ENCODE results near the gene ANKRD52. TPM values are rescaled to one million over a fixed set of nuclear protein-coding genes. Genes with fewer than 3 reads are reported as not detected.

Gene ANKRD52
- polyA plus RNA-seq, 1 donor (not counting 4 experiments of a cell fraction or from before 2014, with no cell fraction given): 14.0 TPM

- no peak overlapping the region for H3K4me3 ChIP-seq (ENCODE audit: control insufficient read depth in 2 of 3, extremely low read depth in 1 of 3, insufficient read depth in 2 of 3, low read depth in 1 of 3, low read length in 3 of 3)
- H3K79me2 ChIP-seq (ENCODE audit: control insufficient read depth, insufficient read depth, low read length): no peaks in the 10 kb centered on the region
- H3K27me3 ChIP-seq (ENCODE audit: control insufficient read depth, extremely low read depth, insufficient read depth, low read length): no peaks in the 10 kb centered on the region
- peaks cover 11% of the 10 kb centered on the region for H3K4me1 ChIP-seq (ENCODE audit: control insufficient read depth, extremely low read depth, insufficient read depth, low read length)
- FAIRE-seq (no peak), DNase-seq (ENCODE audit: low read depth, low spot score) (no peak)
- no peak for TF ChIP-seq CTCF (optimal IDR thresholded peaks at IDR 0.05 in 1 of 3, IDR thresholded peaks at IDR 0.05 in 1 of 3, conservative IDR thresholded peaks at IDR 0.05 in 1 of 3; ENCODE audit: extremely low read depth in 1 of 3, insufficient read depth in 2 of 3, low read length in 3 of 3)
- no peak for TF ChIP-seq EZH2 (IDR thresholded peaks at IDR 0.05; ENCODE audit: low read length)
- no peak overlapping the region for H3K27ac ChIP-seq (ENCODE audit: control insufficient read depth, insufficient read depth, low read length)
- peaks cover 12 to 16% of the 10 kb centered on the region in 2 experiments for H3K36me3 ChIP-seq (ENCODE audit: control insufficient read depth in 2 of 2, extremely low read depth in 1 of 2, insufficient read depth in 2 of 2, low read length in 2 of 2)
- H2AFZ ChIP-seq (ENCODE audit: control insufficient read depth, low read length): no peak overlapping the region
- no peaks in the 10 kb centered on the region for H4K20me1 ChIP-seq (ENCODE audit: control insufficient read depth, extremely low read depth, insufficient read depth, low read length)
- dilution Hi-C loops (cut with MboI; ENCODE audit: extremely low pct_ligation_motif_present, low sequenced_read_pairs): no loop called here
- no peaks in the 10 kb centered on the region for H3K9me3 ChIP-seq (ENCODE audit: control insufficient read depth, low read depth, low read length)
- H3K9ac ChIP-seq (ENCODE audit: control insufficient read depth, extremely low read depth, insufficient read depth, low read length): no peak overlapping the region
- H3K4me2 ChIP-seq (ENCODE audit: control insufficient read depth, extremely low read depth, insufficient read depth, low read depth, low read length): no peak overlapping the region
- no peaks in the 10 kb centered on the region for H3K9me1 ChIP-seq (ENCODE audit: control insufficient read depth, extremely low read depth, insufficient read depth, low read length)
These were observed 46.8 kb upstream of the ANKRD52 start for GRCh38 chr12:56304872-56305590.

- Histone ChIP-seq H3K4me3 (ENCODE audit: control insufficient read depth in 2 of 3, extremely low read depth in 1 of 3, insufficient read depth in 2 of 3, low read depth in 1 of 3, low read length in 3 of 3) (no peak overlapping the region), H3K36me3 (ENCODE audit: control insufficient read depth in 2 of 2, extremely low read depth in 1 of 2, insufficient read depth in 2 of 2, low read length in 2 of 2) (peaks cover 8 to 13% of the 10 kb centered on the region in 2 experiments), H3K27ac (ENCODE audit: control insufficient read depth, insufficient read depth, low read length) (no peak overlapping the region), H2AFZ (ENCODE audit: control insufficient read depth, low read length) (no peak overlapping the region), H3K9me3 (ENCODE audit: control insufficient read depth, low read depth, low read length) (no peaks in the 10 kb centered on the region), H3K79me2 (ENCODE audit: control insufficient read depth, insufficient read depth, low read length) (peaks cover 5% of the 10 kb centered on the region), H3K4me2 (ENCODE audit: control insufficient read depth, extremely low read depth, insufficient read depth, low read depth, low read length) (no peak overlapping the region), H3K27me3 (ENCODE audit: control insufficient read depth, extremely low read depth, insufficient read depth, low read length) (no peaks in the 10 kb centered on the region), H4K20me1 (ENCODE audit: control insufficient read depth, extremely low read depth, insufficient read depth, low read length) (no peaks in the 10 kb centered on the region), H3K4me1 (ENCODE audit: control insufficient read depth, extremely low read depth, insufficient read depth, low read length) (peaks cover 12% of the 10 kb centered on the region), H3K9ac (ENCODE audit: control insufficient read depth, extremely low read depth, insufficient read depth, low read length) (no peak overlapping the region), H3K9me1 (ENCODE audit: control insufficient read depth, extremely low read depth, insufficient read depth, low read length) (no peaks in the 10 kb centered on the region)
- FAIRE-seq: no peak
- dilution Hi-C loops (cut with MboI; ENCODE audit: extremely low pct_ligation_motif_present, low sequenced_read_pairs): no loop called here
- DNase-seq (ENCODE audit: low read depth, low spot score): no peak
- TF ChIP-seq EZH2 (IDR thresholded peaks at IDR 0.05; ENCODE audit: low read length) (no peak), CTCF (optimal IDR thresholded peaks at IDR 0.05 in 1 of 3, IDR thresholded peaks at IDR 0.05 in 1 of 3, conservative IDR thresholded peaks at IDR 0.05 in 1 of 3; ENCODE audit: extremely low read depth in 1 of 3, insufficient read depth in 2 of 3, low read length in 3 of 3) (no peak)
These were observed 46.1 kb upstream of the ANKRD52 start for GRCh38 chr12:56304276-56304675.
